ENCODE measurements around the gene AZIN2.

AZIN2 gene

DNA sequence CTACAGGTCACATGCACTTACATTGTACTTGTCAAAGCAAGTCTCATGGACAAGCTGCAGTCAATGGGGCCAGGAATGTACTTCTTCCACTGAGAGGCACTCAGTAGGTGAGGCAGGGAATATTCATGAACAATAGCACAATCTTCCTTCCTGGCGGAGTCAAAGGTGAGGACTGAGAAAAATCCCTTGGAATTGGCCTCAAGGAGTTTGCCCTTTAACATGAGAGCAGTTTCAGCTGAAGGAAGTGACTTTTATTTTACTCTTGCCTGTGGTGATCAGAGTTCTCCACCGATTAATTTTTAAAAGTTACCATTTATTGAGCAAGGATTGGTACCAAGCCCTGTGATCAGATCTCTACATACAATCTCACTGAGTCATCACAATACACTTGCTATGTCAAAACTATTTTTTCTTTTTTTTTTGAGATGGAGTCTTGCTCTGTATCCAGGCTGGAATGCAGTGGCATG, 33.1 kb upstream of the AZIN2 start:
- peak; percentile 60 for DNase-seq (ENCODE audit: low read depth)
- TF ChIP-seq CTCF (conservative IDR thresholded peaks at IDR 0.05; ENCODE audit: low read depth, low read length): no peak
- no peak overlapping the region for H3K4me3 ChIP-seq (ENCODE audit: low read depth, low read length)

DNA sequence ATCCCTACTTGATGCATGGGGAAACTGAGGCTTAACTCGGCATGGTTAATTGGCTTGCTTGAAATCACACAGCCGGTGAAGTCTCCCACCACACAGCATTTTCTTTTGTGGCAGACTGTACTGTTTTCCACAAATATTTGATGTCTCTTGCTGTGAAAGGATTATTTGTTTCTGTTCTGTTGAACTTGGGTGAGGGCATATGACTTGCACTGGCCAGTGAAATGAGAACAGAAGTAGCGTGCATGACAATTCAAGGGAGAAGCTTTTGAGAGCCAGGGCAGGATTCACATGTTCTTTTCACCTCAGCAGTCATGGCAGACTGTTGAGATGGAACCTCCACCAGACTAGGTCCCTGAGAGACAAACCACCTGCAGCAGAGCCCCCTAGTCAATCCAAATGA, 32.5 kb upstream of the AZIN2 start:
- DNase-seq (ENCODE audit: low read depth): no peak
- TF ChIP-seq CTCF (conservative IDR thresholded peaks at IDR 0.05; ENCODE audit: low read depth, low read length): no peak
- H3K4me3 ChIP-seq (ENCODE audit: low read depth, low read length): no peak overlapping the region

- DNase-seq (ENCODE audit: low read depth): no peak
- no peak overlapping the region for H3K4me3 ChIP-seq (ENCODE audit: low read depth, low read length)
- TF ChIP-seq CTCF (conservative IDR thresholded peaks at IDR 0.05; ENCODE audit: low read depth, low read length): no peak
Observed at GRCh38 chr1:33049371-33049770, 31.6 kb upstream of the AZIN2 start.

DNA sequence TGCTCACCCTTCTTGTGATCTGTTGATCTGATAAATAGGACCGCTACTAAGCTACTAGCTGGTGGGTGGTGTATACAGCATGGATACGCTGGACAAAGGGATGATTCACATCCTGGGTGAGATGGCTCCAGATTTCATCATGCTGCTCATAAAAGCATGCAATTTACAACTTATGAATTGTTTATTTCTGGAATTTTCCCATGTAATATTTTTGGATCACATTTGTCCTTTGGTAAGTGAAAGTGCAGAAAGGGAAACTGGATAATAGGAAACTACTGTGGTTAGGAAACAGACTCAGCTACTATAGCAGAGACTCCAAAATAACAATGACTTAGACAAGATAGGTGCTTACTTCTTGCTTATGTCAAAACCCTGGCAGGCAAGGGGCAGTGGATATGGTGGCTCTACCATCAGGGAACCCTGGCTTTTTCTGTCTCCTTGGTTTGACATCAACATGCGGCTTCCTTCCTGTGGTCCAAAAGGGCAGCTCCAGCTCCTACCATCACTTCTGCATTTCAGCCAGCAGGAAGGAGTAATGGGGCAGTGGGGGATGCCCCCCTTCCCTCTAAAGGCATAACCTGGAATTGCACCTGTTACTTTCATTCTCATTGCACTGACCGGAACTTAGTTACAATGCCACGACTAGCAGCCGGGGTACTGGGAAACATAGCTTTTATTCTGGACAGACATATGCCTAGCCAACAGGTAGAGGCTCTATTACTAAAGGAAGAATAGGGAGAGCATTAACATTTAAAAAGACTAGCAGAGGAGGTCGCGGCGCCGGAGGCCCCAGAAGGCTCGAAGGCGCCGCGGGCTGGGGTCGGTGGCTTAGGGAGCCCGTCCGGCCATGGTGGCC, 30.5 kb upstream of the AZIN2 start:
- peak; percentile 43 for TF ChIP-seq CTCF (conservative IDR thresholded peaks at IDR 0.05; ENCODE audit: low read depth, low read length)
- peak; percentile 95 for DNase-seq (ENCODE audit: low read depth)
- no peak overlapping the region for H3K4me3 ChIP-seq (ENCODE audit: low read depth, low read length)

DNA sequence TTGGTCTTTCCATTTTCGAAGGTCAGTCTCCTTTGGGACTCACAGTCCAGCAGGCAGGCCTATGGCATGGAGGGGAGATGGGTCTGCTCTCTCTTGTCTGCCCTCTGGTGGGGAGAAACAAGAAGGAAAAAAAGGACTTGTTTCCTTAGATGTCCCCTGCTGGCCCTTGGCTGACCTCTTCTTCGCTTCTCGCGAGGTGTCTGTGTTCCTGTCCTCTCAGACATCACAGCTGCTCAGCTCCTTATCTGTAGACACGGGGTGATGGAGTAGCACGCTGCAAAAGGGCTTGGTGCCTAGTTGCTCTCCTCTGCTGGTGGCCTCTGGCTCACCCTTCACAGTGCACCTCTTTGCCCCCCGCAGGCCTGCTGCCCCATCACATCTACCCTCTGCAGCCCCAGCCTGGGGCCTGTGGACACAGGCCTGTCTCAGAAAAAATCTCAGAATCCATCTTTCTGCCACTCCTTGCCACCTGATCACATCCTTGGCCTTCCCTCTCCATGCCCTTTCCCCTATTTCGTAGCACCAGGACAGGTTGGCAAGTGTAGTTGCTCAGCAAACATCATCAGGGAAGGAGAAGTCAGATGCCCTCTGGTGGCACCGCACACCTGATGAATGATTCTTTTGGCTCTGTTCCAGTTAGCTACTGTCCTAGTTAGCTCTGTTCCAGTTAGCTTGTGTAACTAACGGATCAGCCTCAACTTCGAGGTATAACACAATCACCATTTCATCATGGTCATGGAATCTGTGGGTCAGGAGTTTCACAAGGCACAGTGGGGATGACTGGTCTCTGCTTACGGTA, 25.5 kb upstream of the AZIN2 start:
- TF ChIP-seq CTCF (conservative IDR thresholded peaks at IDR 0.05; ENCODE audit: low read depth, low read length): peak; percentile 84
- DNase-seq (ENCODE audit: low read depth): peak; percentile 95
- H3K4me3 ChIP-seq (ENCODE audit: low read depth, low read length): no peak overlapping the region

DNA sequence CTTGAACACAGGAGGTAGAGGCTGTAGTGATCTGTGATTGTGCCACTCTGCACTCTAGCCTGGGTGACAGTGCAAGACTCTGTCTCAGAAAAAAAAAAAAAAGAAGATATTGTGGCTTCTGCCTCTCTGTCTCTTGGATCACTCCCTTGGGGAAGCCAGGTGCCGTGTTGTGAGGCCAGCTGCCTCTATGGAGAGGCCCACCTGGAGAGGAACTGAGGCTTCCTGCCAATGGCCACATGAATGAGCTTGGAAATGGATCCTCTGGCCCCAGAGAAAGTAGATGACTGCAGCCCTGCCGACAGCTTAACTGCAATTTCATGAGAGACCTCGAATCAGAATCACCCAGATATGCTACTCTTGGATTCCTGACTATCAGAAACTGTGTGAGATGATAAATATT, 24.5 kb upstream of the AZIN2 start:
- TF ChIP-seq CTCF (conservative IDR thresholded peaks at IDR 0.05; ENCODE audit: low read depth, low read length): no peak
- no peak overlapping the region for H3K4me3 ChIP-seq (ENCODE audit: low read depth, low read length)
- no peak for DNase-seq (ENCODE audit: low read depth)
